Uterine smooth muscle cell (primary cell): Measurements from ENCODE around the gene GON7. TPM values are rescaled to one million over a fixed set of nuclear protein-coding genes. Genes with fewer than 3 reads are reported as not detected.

Source experiments
- total RNA-seq: library from RNA; depleted of rRNA; stranded (reverse); fragments of >200 nt; gene quantifications from 2 replicates; pipeline ENCODE4 v1.2.3, GENCODE V29; 2014

The GON7 gene, protein sequence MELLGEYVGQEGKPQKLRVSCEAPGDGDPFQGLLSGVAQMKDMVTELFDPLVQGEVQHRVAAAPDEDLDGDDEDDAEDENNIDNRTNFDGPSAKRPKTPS
- total RNA-seq: 11.2 and 17.0 TPM in 2 replicates

GRCh38 chr14:93206793-93207467, at the start of gene GON7, which contains the start of gene UBR7:
GON7 (minus strand) TSS chr14:93207065; CDS start chr14:93207037, 28 bp downstream.
UBR7 (plus strand) TSS chr14:93207256; CDS start chr14:93207292, 36 bp downstream.

GRCh38 chr14:93184391-93185348, 22.2 kb downstream of the GON7 start, which contains the start of the genes LYSET and MOAP1:
LYSET (plus strand) TSS chr14:93185317; CDS start chr14:93185406, 89 bp downstream.
MOAP1 (minus strand) TSS chr14:93184897; CDS start chr14:93184242, 655 bp downstream.

Other genes with a start within 250 kb of the GON7 start
- gene ITPK1, start 91.1 kb downstream of the GON7 start, total RNA-seq: 11.7 and 12.5 TPM in 2 replicates
- 11.3 and 15.0 TPM in 2 replicates for gene MOAP1, start 22.2 kb downstream of the GON7 start, total RNA-seq
- 7.4 and 10.2 TPM in 2 replicates for gene LYSET, start 21.7 kb downstream of the GON7 start, total RNA-seq
- 23.6 and 53.7 TPM in 2 replicates for gene UBR7, start 191 bp upstream of the GON7 start, total RNA-seq
- gene BTBD7, start 126.0 kb upstream of the GON7 start, total RNA-seq: 25.2 and 28.0 TPM in 2 replicates
- gene COX8C, start 140.1 kb upstream of the GON7 start, total RNA-seq: not detected in 2 replicates
- under 0.01 and 0.12 TPM in 2 replicates for gene UNC79, start 223.9 kb upstream of the GON7 start, total RNA-seq